ENCODE measurements around the gene FKBP9. TPM values are rescaled to one million over a fixed set of nuclear protein-coding genes. Genes with fewer than 3 reads are reported as not detected.

FKBP9 gene
- total RNA-seq, 1 donor from 2014 or later, result 157 TPM

DNA sequence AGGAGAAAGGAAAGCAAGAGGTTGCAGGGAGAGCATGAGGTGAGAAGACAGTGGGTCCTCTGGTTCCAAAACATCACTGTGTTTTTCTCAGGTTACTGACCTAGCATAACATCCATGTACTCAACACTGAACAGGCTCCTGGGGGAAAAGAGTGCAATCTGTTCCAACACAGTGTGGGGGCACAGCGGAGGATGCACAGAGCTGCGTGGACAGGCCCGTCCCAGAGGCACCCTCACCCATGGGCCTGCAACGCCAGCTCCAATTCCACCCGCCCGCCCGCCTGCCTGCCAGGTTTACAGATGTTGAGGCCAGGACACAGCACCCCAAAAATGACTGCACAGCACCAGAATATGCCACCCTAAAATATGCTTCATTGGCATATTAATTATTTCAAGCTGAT, 26.9 kb upstream of the FKBP9 start:
- Mint-ChIP-seq H3K27me3 (ENCODE audit: low read depth, unreplicated experiment) (no peaks in the 10 kb centered on the region), H3K27ac (ENCODE audit: unreplicated experiment) (no peak overlapping the region), H3K36me3 (ENCODE audit: low read depth, unreplicated experiment) (peaks cover 29% of the 10 kb centered on the region), H3K4me3 (ENCODE audit: unreplicated experiment) (no peak overlapping the region), H3K9me3 (ENCODE audit: unreplicated experiment) (no peaks in the 10 kb centered on the region), H3K4me1 (ENCODE audit: low read depth, unreplicated experiment) (no peaks in the 10 kb centered on the region)
- Histone ChIP-seq H3K36me3 (ENCODE audit: insufficient read depth, low read length) (peaks cover 14% of the 10 kb centered on the region), H3K4me1 (ENCODE audit: insufficient read depth, low read length) (no peaks in the 10 kb centered on the region), H2AFZ (ENCODE audit: low read depth, low read length) (no peak overlapping the region), H3K9ac (ENCODE audit: low read length) (no peak overlapping the region), H3K4me3 (ENCODE audit: insufficient read depth, low read depth, low read length) (no peak overlapping the region), H3K4me2 (ENCODE audit: low read length) (no peak overlapping the region), H3K27ac (ENCODE audit: low read depth, low read length) (no peak overlapping the region), H4K20me1 (ENCODE audit: insufficient read depth, low read length) (peaks cover 8% of the 10 kb centered on the region), H3K79me2 (ENCODE audit: insufficient read depth, low read length) (peaks cover 8% of the 10 kb centered on the region), H3K27me3 (ENCODE audit: insufficient read depth, low read length) (no peaks in the 10 kb centered on the region), H3K9me3 (ENCODE audit: insufficient read depth, low read depth, low read length) (no peaks in the 10 kb centered on the region)
- FAIRE-seq, result no peak
- TF ChIP-seq EZH2 (IDR thresholded peaks at IDR 0.05; ENCODE audit: insufficient read depth, low read length), result no peak
- TF ChIP-seq, protein P1, sequence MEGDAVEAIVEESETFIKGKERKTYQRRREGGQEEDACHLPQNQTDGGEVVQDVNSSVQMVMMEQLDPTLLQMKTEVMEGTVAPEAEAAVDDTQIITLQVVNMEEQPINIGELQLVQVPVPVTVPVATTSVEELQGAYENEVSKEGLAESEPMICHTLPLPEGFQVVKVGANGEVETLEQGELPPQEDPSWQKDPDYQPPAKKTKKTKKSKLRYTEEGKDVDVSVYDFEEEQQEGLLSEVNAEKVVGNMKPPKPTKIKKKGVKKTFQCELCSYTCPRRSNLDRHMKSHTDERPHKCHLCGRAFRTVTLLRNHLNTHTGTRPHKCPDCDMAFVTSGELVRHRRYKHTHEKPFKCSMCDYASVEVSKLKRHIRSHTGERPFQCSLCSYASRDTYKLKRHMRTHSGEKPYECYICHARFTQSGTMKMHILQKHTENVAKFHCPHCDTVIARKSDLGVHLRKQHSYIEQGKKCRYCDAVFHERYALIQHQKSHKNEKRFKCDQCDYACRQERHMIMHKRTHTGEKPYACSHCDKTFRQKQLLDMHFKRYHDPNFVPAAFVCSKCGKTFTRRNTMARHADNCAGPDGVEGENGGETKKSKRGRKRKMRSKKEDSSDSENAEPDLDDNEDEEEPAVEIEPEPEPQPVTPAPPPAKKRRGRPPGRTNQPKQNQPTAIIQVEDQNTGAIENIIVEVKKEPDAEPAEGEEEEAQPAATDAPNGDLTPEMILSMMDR (IDR thresholded peaks at IDR 0.05; ENCODE audit: insufficient read depth, low read depth, low read length), result no peak
- DNase-seq (ENCODE audit: low read depth), result no peak

DNA sequence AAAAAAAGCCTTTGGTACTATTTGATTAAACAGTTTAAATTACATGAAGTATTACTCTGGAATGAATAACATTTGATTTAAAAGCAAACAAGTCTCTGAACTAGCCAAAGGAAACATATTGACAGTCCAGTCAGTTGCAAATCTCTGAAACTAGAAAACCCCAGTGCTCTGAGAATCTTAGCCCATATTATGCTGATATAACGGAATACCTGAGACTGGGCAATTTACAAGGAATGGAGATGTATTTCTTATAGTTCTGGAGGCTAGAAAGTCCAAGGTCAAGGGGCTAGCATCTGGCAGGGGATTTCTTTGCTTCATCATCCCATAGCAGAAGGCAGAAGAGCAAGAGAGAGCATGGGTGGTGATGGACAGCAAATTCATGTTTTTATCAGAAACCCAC, 21.7 kb upstream of the FKBP9 start:
- Histone ChIP-seq H4K20me1 (ENCODE audit: insufficient read depth, low read length) (peaks cover 42% of the 10 kb centered on the region), H3K79me2 (ENCODE audit: insufficient read depth, low read length) (peaks cover 42% of the 10 kb centered on the region), H3K4me3 (ENCODE audit: insufficient read depth, low read depth, low read length) (no peak overlapping the region), H2AFZ (ENCODE audit: low read depth, low read length) (no peak overlapping the region), H3K4me1 (ENCODE audit: insufficient read depth, low read length) (no peaks in the 10 kb centered on the region), H3K9me3 (ENCODE audit: insufficient read depth, low read depth, low read length) (no peaks in the 10 kb centered on the region), H3K36me3 (ENCODE audit: insufficient read depth, low read length) (peaks cover 5% of the 10 kb centered on the region), H3K9ac (ENCODE audit: low read length) (no peak overlapping the region), H3K27me3 (ENCODE audit: insufficient read depth, low read length) (no peaks in the 10 kb centered on the region), H3K27ac (ENCODE audit: low read depth, low read length) (no peak overlapping the region), H3K4me2 (ENCODE audit: low read length) (no peak overlapping the region)
- TF ChIP-seq, protein P1 (IDR thresholded peaks at IDR 0.05; ENCODE audit: insufficient read depth, low read depth, low read length), result no peak
- no peak for TF ChIP-seq EZH2 (IDR thresholded peaks at IDR 0.05; ENCODE audit: insufficient read depth, low read length)
- H3K4me1 Mint-ChIP-seq (ENCODE audit: low read depth, unreplicated experiment), result no peaks in the 10 kb centered on the region
- H3K36me3 Mint-ChIP-seq (ENCODE audit: low read depth, unreplicated experiment), result peaks cover 16% of the 10 kb centered on the region
- H3K9me3 Mint-ChIP-seq (ENCODE audit: unreplicated experiment), result no peaks in the 10 kb centered on the region
- no peak overlapping the region for H3K4me3 Mint-ChIP-seq (ENCODE audit: unreplicated experiment)
- H3K27me3 Mint-ChIP-seq (ENCODE audit: low read depth, unreplicated experiment), result no peaks in the 10 kb centered on the region
- H3K27ac Mint-ChIP-seq (ENCODE audit: unreplicated experiment), result no peak overlapping the region
- DNase-seq (ENCODE audit: low read depth), result no peak
- FAIRE-seq, result no peak

DNA sequence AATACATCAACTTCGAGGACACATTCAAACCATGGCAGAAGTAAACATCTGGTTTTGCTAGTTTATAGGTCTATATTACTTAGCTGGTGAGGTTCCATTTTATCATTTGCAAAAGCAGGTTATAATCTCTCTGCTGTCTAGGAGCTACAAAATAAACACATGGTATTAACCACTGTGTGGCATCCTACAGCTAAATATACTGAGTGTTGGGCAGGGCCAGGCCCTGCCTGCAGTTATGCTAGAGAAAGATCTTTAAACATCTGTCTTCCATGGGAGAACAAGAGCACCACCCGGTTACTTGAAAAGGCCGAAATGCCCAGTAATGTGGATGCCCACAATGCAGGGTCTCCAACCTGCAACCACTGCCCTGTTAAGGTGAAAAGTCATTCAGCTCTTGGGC, 20.6 kb upstream of the FKBP9 start:
- H3K27ac Mint-ChIP-seq (ENCODE audit: unreplicated experiment), result no peak overlapping the region

More for the DNA sequence above, 20.6 kb upstream of the FKBP9 start:
- no peak overlapping the region for H3K27ac ChIP-seq (ENCODE audit: low read depth, low read length)
- Mint-ChIP-seq H3K4me1 (ENCODE audit: low read depth, unreplicated experiment) (no peaks in the 10 kb centered on the region), H3K36me3 (ENCODE audit: low read depth, unreplicated experiment) (peaks cover 10% of the 10 kb centered on the region), H3K4me3 (ENCODE audit: unreplicated experiment) (no peak overlapping the region), H3K9me3 (ENCODE audit: unreplicated experiment) (no peaks in the 10 kb centered on the region), H3K27me3 (ENCODE audit: low read depth, unreplicated experiment) (no peaks in the 10 kb centered on the region)
- TF ChIP-seq EZH2 (IDR thresholded peaks at IDR 0.05; ENCODE audit: insufficient read depth, low read length), result no peak
- TF ChIP-seq, protein P1 (IDR thresholded peaks at IDR 0.05; ENCODE audit: insufficient read depth, low read depth, low read length), result no peak
- DNase-seq (ENCODE audit: low read depth) (no peak), FAIRE-seq (no peak)
- no peak overlapping the region for H3K4me3 ChIP-seq (ENCODE audit: insufficient read depth, low read depth, low read length)
- H3K4me1 ChIP-seq (ENCODE audit: insufficient read depth, low read length), result peaks cover 7% of the 10 kb centered on the region
- H2AFZ ChIP-seq (ENCODE audit: low read depth, low read length), result no peak overlapping the region
- peaks cover 3% of the 10 kb centered on the region for H3K36me3 ChIP-seq (ENCODE audit: insufficient read depth, low read length)
- no peaks in the 10 kb centered on the region for H3K27me3 ChIP-seq (ENCODE audit: insufficient read depth, low read length)
- H3K9ac ChIP-seq (ENCODE audit: low read length), result no peak overlapping the region
- H3K79me2 ChIP-seq (ENCODE audit: insufficient read depth, low read length), result peaks cover 44% of the 10 kb centered on the region
- no peaks in the 10 kb centered on the region for H3K9me3 ChIP-seq (ENCODE audit: insufficient read depth, low read depth, low read length)
- peaks cover 36% of the 10 kb centered on the region for H4K20me1 ChIP-seq (ENCODE audit: insufficient read depth, low read length)
- H3K4me2 ChIP-seq (ENCODE audit: low read length), result no peak overlapping the region

Data from astrocyte (in vitro differentiated cells and primary cell).